Measurements from ENCODE around the gene ULBP2. TPM values are rescaled to one million over a fixed set of nuclear protein-coding genes. Genes with fewer than 3 reads are reported as not detected.
"Not testable (repeated sequence)": the region's sequence is repeated elsewhere in the genome, so short reads cannot be mapped to it uniquely, and the experiment has no call there.

Gene ULBP2
- total RNA-seq, 3 donors from 2014 or later (not counting 1 experiment from before 2014, with no cell fraction given), result 0.98 to 2.4 (median 2.4) TPM

DNA sequence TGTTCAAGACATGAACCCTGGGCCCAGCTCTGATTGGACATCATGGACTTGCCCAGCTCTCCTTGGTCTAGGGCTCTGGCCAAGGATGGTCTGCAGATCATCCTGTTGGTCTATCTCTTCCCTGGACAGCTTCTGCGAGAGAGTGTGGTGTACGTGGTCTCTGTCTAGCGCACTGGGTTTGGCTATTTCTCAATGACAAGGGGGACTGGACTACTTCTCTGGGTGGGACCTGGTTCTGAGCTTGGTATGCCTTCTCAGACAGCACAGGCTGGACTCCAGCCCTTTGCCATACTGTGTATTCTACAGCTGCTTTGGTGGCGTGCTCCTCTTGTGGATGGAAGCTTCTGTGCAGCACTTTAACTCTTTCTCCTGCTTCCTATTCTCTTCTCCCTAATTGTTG, 35.4 kb upstream of the ULBP2 start:
- TF ChIP-seq, protein P1, sequence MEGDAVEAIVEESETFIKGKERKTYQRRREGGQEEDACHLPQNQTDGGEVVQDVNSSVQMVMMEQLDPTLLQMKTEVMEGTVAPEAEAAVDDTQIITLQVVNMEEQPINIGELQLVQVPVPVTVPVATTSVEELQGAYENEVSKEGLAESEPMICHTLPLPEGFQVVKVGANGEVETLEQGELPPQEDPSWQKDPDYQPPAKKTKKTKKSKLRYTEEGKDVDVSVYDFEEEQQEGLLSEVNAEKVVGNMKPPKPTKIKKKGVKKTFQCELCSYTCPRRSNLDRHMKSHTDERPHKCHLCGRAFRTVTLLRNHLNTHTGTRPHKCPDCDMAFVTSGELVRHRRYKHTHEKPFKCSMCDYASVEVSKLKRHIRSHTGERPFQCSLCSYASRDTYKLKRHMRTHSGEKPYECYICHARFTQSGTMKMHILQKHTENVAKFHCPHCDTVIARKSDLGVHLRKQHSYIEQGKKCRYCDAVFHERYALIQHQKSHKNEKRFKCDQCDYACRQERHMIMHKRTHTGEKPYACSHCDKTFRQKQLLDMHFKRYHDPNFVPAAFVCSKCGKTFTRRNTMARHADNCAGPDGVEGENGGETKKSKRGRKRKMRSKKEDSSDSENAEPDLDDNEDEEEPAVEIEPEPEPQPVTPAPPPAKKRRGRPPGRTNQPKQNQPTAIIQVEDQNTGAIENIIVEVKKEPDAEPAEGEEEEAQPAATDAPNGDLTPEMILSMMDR (IDR thresholded peaks at IDR 0.05), result no peak
- H3K27ac ChIP-seq (ENCODE audit: low read length), result no peak overlapping the region
- no peaks in the 10 kb centered on the region for H3K27me3 ChIP-seq (ENCODE audit: control insufficient read depth, insufficient read depth, low read length)
- H3K4me1 ChIP-seq (ENCODE audit: control insufficient read depth, insufficient read depth, low read length), result no peaks in the 10 kb centered on the region
- H3K9me3 ChIP-seq (ENCODE audit: control insufficient read depth, insufficient read depth, low read length), result peaks cover 8% of the 10 kb centered on the region
- intact Hi-C loops (cut with micrococcal nuclease), result no loop called here
- WGBS (ENCODE audit: insufficient coverage), result 95% methylated on average over 4 of the region's 4 CpGs
- no peak overlapping the region for H3K4me3 ChIP-seq (ENCODE audit: low read length)
- H3K36me3 ChIP-seq (ENCODE audit: control insufficient read depth, insufficient read depth, low read length), result no peaks in the 10 kb centered on the region
- no peak for DNase-seq
- no peak overlapping the region for H3K4me3 Mint-ChIP-seq
- no peaks in the 10 kb centered on the region for H3K4me1 Mint-ChIP-seq
- no peaks in the 10 kb centered on the region for H3K9me3 Mint-ChIP-seq
- H3K36me3 Mint-ChIP-seq, result no peaks in the 10 kb centered on the region
- H3K27me3 Mint-ChIP-seq (ENCODE audit: low read depth in 2 of 2), result peaks cover 12 to 20% of the 10 kb centered on the region in 2 donors
- no peak overlapping the region for H3K27ac Mint-ChIP-seq
- ATAC-seq, result no peak

DNA sequence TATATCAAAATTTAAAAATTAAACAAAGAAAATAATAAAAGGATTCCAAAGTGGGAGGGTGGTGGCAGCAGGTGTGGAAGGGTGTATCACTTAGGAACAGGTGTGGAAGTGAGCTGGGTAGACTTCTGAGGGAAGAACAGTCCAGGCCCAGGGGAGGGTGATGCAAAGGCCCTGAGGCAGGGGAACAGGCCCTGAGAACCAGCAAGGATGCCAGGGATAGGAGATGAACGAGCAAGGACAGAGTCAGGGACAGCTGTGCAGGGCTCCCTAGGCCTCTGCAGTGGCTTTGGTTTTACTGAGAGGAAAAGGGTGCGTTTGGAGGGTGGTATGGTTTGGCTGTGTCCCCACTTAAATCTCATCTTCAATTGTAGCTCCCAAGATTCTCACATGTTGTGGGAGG, 34.5 kb upstream of the ULBP2 start:
- Mint-ChIP-seq H3K36me3 (no peaks in the 10 kb centered on the region), H3K4me1 (no peaks in the 10 kb centered on the region), H3K27me3 (ENCODE audit: low read depth in 2 of 2) (peaks cover 14 to 20% of the 10 kb centered on the region in 2 donors), H3K4me3 (no peak overlapping the region), H3K9me3 (no peaks in the 10 kb centered on the region), H3K27ac (no peak overlapping the region)
- TF ChIP-seq, protein P1 (IDR thresholded peaks at IDR 0.05), result no peak
- ATAC-seq (no peak), DNase-seq (no peak)
- WGBS (ENCODE audit: insufficient coverage), result 52% methylated on average over 1 of the region's 2 CpGs
- H3K9me3 ChIP-seq (ENCODE audit: control insufficient read depth, insufficient read depth, low read length), result peaks cover 8% of the 10 kb centered on the region
- no peaks in the 10 kb centered on the region for H3K36me3 ChIP-seq (ENCODE audit: control insufficient read depth, insufficient read depth, low read length)
- H3K27ac ChIP-seq (ENCODE audit: low read length), result no peak overlapping the region
- no peak overlapping the region for H3K4me3 ChIP-seq (ENCODE audit: low read length)
- intact Hi-C loops (cut with micrococcal nuclease), result no loop called here
- no peaks in the 10 kb centered on the region for H3K4me1 ChIP-seq (ENCODE audit: control insufficient read depth, insufficient read depth, low read length)
- H3K27me3 ChIP-seq (ENCODE audit: control insufficient read depth, insufficient read depth, low read length), result no peaks in the 10 kb centered on the region

DNA sequence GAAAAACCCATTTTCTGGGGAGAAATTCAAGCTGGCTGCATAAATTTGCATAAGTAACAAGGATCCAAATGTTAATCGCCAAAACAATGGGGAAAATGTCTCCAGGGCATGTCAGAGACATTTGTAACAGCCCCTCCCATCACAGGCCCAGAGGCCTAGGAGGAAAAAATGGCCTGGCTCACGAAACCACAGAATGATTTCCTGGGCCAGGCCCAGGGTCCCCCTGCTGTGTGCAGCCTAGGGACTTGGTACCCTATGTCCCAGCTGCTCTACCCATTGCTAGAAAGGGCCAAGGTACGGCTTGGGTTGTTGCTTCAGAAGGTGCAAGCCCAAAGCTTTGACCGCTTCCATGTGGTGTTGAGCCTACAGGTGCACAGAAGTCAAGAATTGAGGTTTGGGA, 33.3 kb upstream of the ULBP2 start:
- H3K27ac ChIP-seq (ENCODE audit: low read length); ATAC-seq; DNase-seq; H3K9me3 ChIP-seq (ENCODE audit: control insufficient read depth, insufficient read depth, low read length); intact Hi-C loops (cut with micrococcal nuclease); H3K36me3 ChIP-seq (ENCODE audit: control insufficient read depth, insufficient read depth, low read length); H3K9me3 Mint-ChIP-seq; H3K4me3 Mint-ChIP-seq; H3K27me3 ChIP-seq (ENCODE audit: control insufficient read depth, insufficient read depth, low read length); H3K4me3 ChIP-seq (ENCODE audit: low read length); H3K4me1 ChIP-seq (ENCODE audit: control insufficient read depth, insufficient read depth, low read length); H3K36me3 Mint-ChIP-seq; H3K27ac Mint-ChIP-seq; H3K4me1 Mint-ChIP-seq: not testable (repeated sequence)
- 74% methylated on average over 4 of the region's 4 CpGs for WGBS (ENCODE audit: insufficient coverage)
- peaks cover 14 to 23% of the 10 kb centered on the region in 2 donors for H3K27me3 Mint-ChIP-seq (ENCODE audit: low read depth in 2 of 2)

DNA sequence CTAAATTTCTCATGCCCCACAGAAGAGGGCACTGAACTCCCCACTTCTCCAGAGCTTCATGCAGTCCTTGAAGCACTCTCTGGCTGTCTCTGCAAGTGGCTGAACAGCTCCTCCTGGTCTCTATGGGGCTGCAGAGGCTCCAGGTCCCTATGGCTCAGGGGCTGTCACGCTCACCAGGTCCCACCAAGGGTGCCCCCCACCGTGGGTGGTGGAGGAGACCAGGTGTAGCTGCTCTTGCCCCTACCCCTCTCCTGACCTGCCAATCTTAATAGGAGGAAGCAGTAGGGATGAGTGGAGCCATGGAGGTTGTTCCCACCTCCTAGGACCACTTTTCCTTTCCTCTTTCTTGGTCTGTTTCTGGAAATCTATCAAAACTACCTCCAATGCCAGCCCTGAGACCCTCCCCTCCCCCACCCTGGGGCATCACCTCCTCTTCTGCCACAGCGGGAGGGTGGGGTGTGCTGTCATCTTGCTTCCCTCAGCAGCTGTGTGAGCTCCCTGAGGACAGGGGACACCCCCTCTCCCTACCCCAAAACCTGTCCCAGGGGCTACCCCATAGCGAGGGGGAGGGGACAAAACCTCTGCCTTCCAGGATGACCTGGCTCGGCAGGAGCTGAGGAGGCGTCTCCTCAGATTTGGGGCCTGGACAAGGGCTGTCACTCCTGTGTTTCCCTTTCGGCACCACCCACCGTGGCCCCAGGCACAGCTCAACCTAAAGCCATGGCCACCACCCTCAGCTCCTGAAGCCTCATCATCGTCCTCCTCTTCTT, 31.9 kb upstream of the ULBP2 start:
- H3K27ac Mint-ChIP-seq, result no peak overlapping the region
- WGBS (ENCODE audit: insufficient coverage), result 94% methylated on average over 7 of the region's 9 CpGs
- Histone ChIP-seq H3K9me3 (ENCODE audit: control insufficient read depth, insufficient read depth, low read length) (peaks cover 8% of the 10 kb centered on the region), H3K27ac (ENCODE audit: low read length) (no peak overlapping the region), H3K4me1 (ENCODE audit: control insufficient read depth, insufficient read depth, low read length) (no peaks in the 10 kb centered on the region), H3K36me3 (ENCODE audit: control insufficient read depth, insufficient read depth, low read length) (no peaks in the 10 kb centered on the region), H3K4me3 (ENCODE audit: low read length) (no peak overlapping the region), H3K27me3 (ENCODE audit: control insufficient read depth, insufficient read depth, low read length) (no peaks in the 10 kb centered on the region)
- intact Hi-C loops (cut with micrococcal nuclease), result no loop called here
- ATAC-seq, result no peak
- TF ChIP-seq, protein P1 (IDR thresholded peaks at IDR 0.05), result no peak
- no peaks in the 10 kb centered on the region for H3K4me1 Mint-ChIP-seq
- peaks cover 14 to 26% of the 10 kb centered on the region in 2 donors for H3K27me3 Mint-ChIP-seq (ENCODE audit: low read depth in 2 of 2)
- H3K4me3 Mint-ChIP-seq, result no peak overlapping the region
- DNase-seq, result no peak
- H3K9me3 Mint-ChIP-seq, result no peaks in the 10 kb centered on the region
- H3K36me3 Mint-ChIP-seq, result no peaks in the 10 kb centered on the region
